SK-N-SH (cell line): ENCODE data around the gene EVA1B. TPM values are rescaled to one million over a fixed set of nuclear protein-coding genes. Genes with fewer than 3 reads are reported as not detected.

ENCODE experiments used
- CTCF ChIA-PET: fragments of 300-600, 350-600 bp; formaldehyde crosslinking; extraction: SDS; loops from one replicate; lab custom pipeline; 2021; lab: Yijun Ruan, JAX
- POLR2A ChIA-PET: fragments of 350-600 bp; sonication (Branson Sonifier 250); formaldehyde crosslinking; extraction: SDS; loops from one replicate; lab custom pipeline; 2020; ENCODE audit warnings: antibody characterized with exemption, inconsistent platforms; lab: Yijun Ruan, JAX
- DNase-seq: peaks from one replicate; pipeline ENCODE4 v3.0.0; 2012
- H2AFZ ChIP-seq: fragments of 200-600 bp; sonication (generic); 2 replicates; pipeline ENCODE4 v1.8.1; 2016; ENCODE audit warnings: antibody characterized with exemption, mild to moderate bottlenecking, low read depth
- H3F3A ChIP-seq: fragments of 200-600 bp; sonication (generic); replicated peaks from 2 replicates; pipeline ENCODE3; 2016; ENCODE audit warnings: antibody characterized with exemption, mild to moderate bottlenecking; ENCODE audit not compliant: insufficient read depth
- H3K27ac ChIP-seq, 2 experiments: fragments of 200-500 bp in 1 of 2; fragments of 200-600 bp in 1 of 2; sonication (Bioruptor generic) in 1 of 2; sonication (generic), shearing (Covaris generic) in 1 of 2; 2 replicates each; pipeline versions ENCODE4 v1.5.1 to v1.6.1; 2014 to 2016; ENCODE audit warnings: low read depth in 2 of 2, inconsistent platforms in 1 of 2, low read length in 1 of 2, mild to moderate bottlenecking in 1 of 2, mixed read lengths in 1 of 2
- H3K27me3 ChIP-seq: fragments of 200-600 bp; sonication (generic), shearing (Covaris generic); 2 replicates; pipeline ENCODE4 v1.6.1; 2016; ENCODE audit warnings: mixed run types; ENCODE audit not compliant: insufficient read depth
- H3K36me3 ChIP-seq, 2 experiments: fragments of 200-500 bp in 1 of 2; fragments of 200-600 bp in 1 of 2; sonication (Bioruptor generic) in 1 of 2; sonication (generic) in 1 of 2; replicated peaks in 1 of 2; 2 replicates each; pipeline versions ENCODE3 to v1.5.1; 2014 to 2016; ENCODE audit warnings: low read length in 1 of 2, mild to moderate bottlenecking in 1 of 2; ENCODE audit not compliant: insufficient read depth in 2 of 2, control insufficient read depth in 1 of 2
- H3K4me1 ChIP-seq, 2 experiments: fragments of 200-500 bp in 1 of 2; fragments of 200-600 bp in 1 of 2; sonication (Bioruptor generic) in 1 of 2; sonication (generic), shearing (Covaris generic) in 1 of 2; 2 replicates each; pipeline versions ENCODE4 v1.5.1 to v1.6.1; 2014 to 2016; ENCODE audit warnings: low read depth in 1 of 2, low read length in 1 of 2, mixed run types in 1 of 2; ENCODE audit not compliant: insufficient read depth in 2 of 2, control insufficient read depth in 1 of 2
- H3K4me2 ChIP-seq: fragments of 200-600 bp; sonication (generic), shearing (Covaris generic); 2 replicates; pipeline ENCODE4 v1.6.1; 2017; ENCODE audit warnings: mixed run types
- H3K4me3 ChIP-seq, 2 experiments: fragments of 200-500 bp in 1 of 2; fragments of 200-600 bp in 1 of 2; sonication (Bioruptor generic) in 1 of 2; sonication (generic), shearing (Covaris generic) in 1 of 2; 2 replicates each; pipeline versions ENCODE4 v1.5.1 to v1.8.1; 2014 to 2016; ENCODE audit warnings: low read depth in 2 of 2, inconsistent platforms in 1 of 2, low read length in 1 of 2, mild to moderate bottlenecking in 1 of 2, mixed read lengths in 1 of 2, moderate library complexity in 1 of 2
- H3K79me2 ChIP-seq: fragments of 200-600 bp; sonication (generic); 2 replicates; pipeline ENCODE4 v1.8.1; 2017; ENCODE audit warnings: mild to moderate bottlenecking; ENCODE audit not compliant: insufficient read depth
- H3K9ac ChIP-seq: fragments of 200-600 bp; sonication (generic); 2 replicates; pipeline ENCODE4 v1.6.1; 2017; ENCODE audit warnings: mixed run types
- H3K9me2 ChIP-seq: fragments of 200-600 bp; sonication (generic); 2 replicates; pipeline ENCODE4 v1.6.1; 2017; ENCODE audit warnings: mixed run types
- H3K9me3 ChIP-seq: fragments of 200-600 bp; sonication (generic); 2 replicates; pipeline ENCODE4 v1.6.1; 2017; ENCODE audit warnings: mixed run types, mild to moderate bottlenecking, moderate library complexity
- H4K20me1 ChIP-seq: fragments of 200-600 bp; sonication (generic); 2 replicates; pipeline ENCODE4 v1.6.1; 2017; ENCODE audit warnings: mild to moderate bottlenecking, mixed run types; ENCODE audit not compliant: insufficient read depth
- EP300 ChIP-seq, 2 experiments: IDR thresholded peaks; 2 replicates each; pipeline versions ENCODE4 v1.4.0 to v1.6.1; 2012; ENCODE audit warnings: borderline replicate concordance in 1 of 2, low read depth in 1 of 2, low read length in 1 of 2
- FOXM1 ChIP-seq: IDR thresholded peaks from 2 replicates; pipeline ENCODE4 v1.4.0; 2012; ENCODE audit warnings: low read depth, mild to moderate bottlenecking
- GABPA ChIP-seq: IDR thresholded peaks from 2 replicates; pipeline ENCODE4 v1.4.0; 2012; ENCODE audit warnings: low read depth, mild to moderate bottlenecking
- JUND ChIP-seq: IDR thresholded peaks from 2 replicates; pipeline ENCODE4 v1.4.0; 2012
- MEF2A ChIP-seq: IDR thresholded peaks from 2 replicates; pipeline ENCODE4 v1.4.0; 2012; ENCODE audit warnings: low read depth, borderline replicate concordance
- NFIC ChIP-seq: IDR thresholded peaks from 2 replicates; pipeline ENCODE4 v1.4.0; 2012; ENCODE audit warnings: borderline replicate concordance
- RCOR1 ChIP-seq: fragments of 150-350 bp; IDR thresholded peaks from 2 replicates; pipeline ENCODE4 v1.6.1; 2017; ENCODE audit warnings: antibody characterized with exemption, low read length
- RFX5 ChIP-seq: IDR thresholded peaks from 2 replicates; pipeline ENCODE4 v1.6.1; 2012; ENCODE audit warnings: mild to moderate bottlenecking, improper control_type of control experiment, low read length
- SIN3A ChIP-seq: IDR thresholded peaks from 2 replicates; pipeline ENCODE4 v1.6.1; 2012; ENCODE audit warnings: low read depth, mild to moderate bottlenecking, low read length, moderate library complexity, borderline replicate concordance
- SMC3 ChIP-seq: IDR thresholded peaks from 2 replicates; pipeline ENCODE4 v1.6.1; 2012; ENCODE audit warnings: low read depth, low read length, improper control_type of control experiment
- TAF1 ChIP-seq: IDR thresholded peaks from 2 replicates; pipeline ENCODE4 v1.6.1; 2012; ENCODE audit warnings: low read depth, mild to moderate bottlenecking, low read length, moderate library complexity, borderline replicate concordance
- TEAD4 ChIP-seq: IDR thresholded peaks from 2 replicates; pipeline ENCODE4 v1.4.0; 2012; ENCODE audit warnings: mild to moderate bottlenecking, borderline replicate concordance; ENCODE audit not compliant: insufficient read depth
- YY1 ChIP-seq: IDR thresholded peaks from 2 replicates; pipeline ENCODE4 v1.4.0; 2012; ENCODE audit warnings: low read depth, mild to moderate bottlenecking
- WGBS: methylation state at CpG from one replicate; pipeline ENCODE4 v1.1.6; 2017; ENCODE audit warnings: low lambda C conversion rate; 5-methylcytosine and 5-hydroxymethylcytosine counted together
- polyA plus RNA-seq, 3 experiments: library from polyadenylated mRNA; depleted of rRNA; stranded (reverse); fragments of >200 nt; gene quantifications; 2 replicates each; pipeline ENCODE4 v1.2.3, GENCODE V29; 2012
- TF ChIP-seq, protein P1 (sequence below): fragments of 200-600 bp; sonication (generic); IDR thresholded peaks from 2 replicates; pipeline ENCODE4 v1.6.1; 2017; ENCODE audit warnings: antibody characterized with exemption, mild to moderate bottlenecking, moderate library complexity
- TF ChIP-seq, protein P2 (sequence below): fragments of 150-350 bp; IDR thresholded peaks from 2 replicates; pipeline ENCODE4 v1.6.1; 2016; ENCODE audit warnings: mild to moderate bottlenecking, low read depth, low read length
- TF ChIP-seq, protein P3 (sequence below): IDR thresholded peaks from 2 replicates; pipeline ENCODE4; 2012
- TF ChIP-seq, protein P4 (sequence below): IDR thresholded peaks from 2 replicates; pipeline ENCODE4 v1.6.1; 2012; ENCODE audit warnings: mild to moderate bottlenecking, low read depth, low read length, moderate library complexity
- TF ChIP-seq, protein P5 (sequence below): fragments of 150-350 bp; IDR thresholded peaks from 2 replicates; pipeline ENCODE4 v1.6.1; 2017; ENCODE audit warnings: antibody characterized with exemption, low read length, low read depth, borderline replicate concordance

EVA1B gene
- polyA plus RNA-seq, 1 of the 3 experiments (the other 2 are of a cell fraction): 38.9 TPM

DNA sequence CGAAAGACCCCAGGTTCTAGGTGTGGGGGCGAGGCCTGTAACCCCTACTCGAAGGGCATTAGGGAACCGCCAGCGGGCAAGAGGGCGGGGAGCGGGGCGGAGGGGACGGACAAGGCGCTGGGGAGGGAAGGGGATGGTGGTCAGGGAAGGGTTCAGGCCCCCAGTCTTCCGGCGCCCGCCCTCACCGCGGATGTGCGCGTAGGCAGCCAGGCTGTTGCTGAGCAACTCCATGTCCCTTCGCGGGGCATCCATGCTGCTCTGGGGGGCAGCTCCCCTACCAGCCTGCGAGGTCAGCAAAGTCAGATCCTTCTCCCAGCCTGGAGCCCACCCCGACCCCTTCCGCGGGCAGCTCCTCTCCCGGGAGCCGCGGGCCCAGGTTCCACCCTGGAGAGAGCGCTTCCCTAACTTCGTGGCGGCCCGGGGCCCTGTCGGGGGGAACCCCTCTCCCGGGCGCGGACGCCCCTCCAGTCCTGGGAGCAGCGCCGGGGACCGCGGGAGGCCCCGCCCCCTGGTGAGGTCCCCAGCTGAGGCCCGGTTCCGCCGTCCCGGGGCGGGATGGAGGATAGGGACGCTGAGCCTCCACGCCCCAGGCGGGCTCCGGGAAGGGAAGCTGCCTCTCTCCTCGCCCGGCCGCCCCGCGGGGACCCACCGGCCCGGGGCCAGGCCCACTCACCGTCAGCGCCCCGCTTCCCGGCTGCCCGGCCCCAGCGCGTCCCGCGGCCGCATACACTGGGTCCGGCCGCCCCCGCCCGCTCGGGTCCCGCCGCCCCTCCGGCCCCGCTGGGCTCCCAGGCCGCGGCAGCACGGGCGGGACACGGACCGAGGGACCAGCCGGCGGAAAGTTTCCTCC lies 434 bp downstream of the EVA1B start:
- 0 out of 2 replicates have a peak, but pooled peaks cover 3% of the 10 kb centered on the region for H4K20me1 ChIP-seq
- no peaks in the 10 kb centered on the region for H3K9me2 ChIP-seq
- ChIA-PET CTCF (interaction anchor here (0.5 to 5.7 kb wide), 11 partner anchors 16 to 173 kb away, joined by 3 to 29 read pairs (median 5); partner anchors contain the start of gene TRAPPC3), POLR2A (interaction anchor here (1.1 to 1.2 kb wide), 2 partner anchors 16 to 43 kb away, joined by 3 to 4 read pairs; partner anchors contain the start of gene SH3D21)
- no peaks in the 10 kb centered on the region for H3K9me3 ChIP-seq
- H3K27me3 ChIP-seq: no peaks in the 10 kb centered on the region
- H3K36me3 ChIP-seq: peaks cover 0 to 6% of the 10 kb centered on the region in 2 experiments
- H3K4me1 ChIP-seq: peaks cover 9 to 24% of the 10 kb centered on the region in 2 experiments; a peak in 1 of 4 replicates
- no peak overlapping the region for H2AFZ ChIP-seq
- DNase-seq: peak; percentile 81
- H3K4me3 ChIP-seq: peak overlapping the region; percentile 78
- H3K27ac ChIP-seq: peak overlapping the region; percentile 47 to 70; a peak in 3 of 4 replicates
- H3K9ac ChIP-seq: peak overlapping the region; percentile 83
- no peak for TF ChIP-seq GABPA
- no peak for TF ChIP-seq JUND
- no peak for TF ChIP-seq FOXM1
- TF ChIP-seq, protein P1, sequence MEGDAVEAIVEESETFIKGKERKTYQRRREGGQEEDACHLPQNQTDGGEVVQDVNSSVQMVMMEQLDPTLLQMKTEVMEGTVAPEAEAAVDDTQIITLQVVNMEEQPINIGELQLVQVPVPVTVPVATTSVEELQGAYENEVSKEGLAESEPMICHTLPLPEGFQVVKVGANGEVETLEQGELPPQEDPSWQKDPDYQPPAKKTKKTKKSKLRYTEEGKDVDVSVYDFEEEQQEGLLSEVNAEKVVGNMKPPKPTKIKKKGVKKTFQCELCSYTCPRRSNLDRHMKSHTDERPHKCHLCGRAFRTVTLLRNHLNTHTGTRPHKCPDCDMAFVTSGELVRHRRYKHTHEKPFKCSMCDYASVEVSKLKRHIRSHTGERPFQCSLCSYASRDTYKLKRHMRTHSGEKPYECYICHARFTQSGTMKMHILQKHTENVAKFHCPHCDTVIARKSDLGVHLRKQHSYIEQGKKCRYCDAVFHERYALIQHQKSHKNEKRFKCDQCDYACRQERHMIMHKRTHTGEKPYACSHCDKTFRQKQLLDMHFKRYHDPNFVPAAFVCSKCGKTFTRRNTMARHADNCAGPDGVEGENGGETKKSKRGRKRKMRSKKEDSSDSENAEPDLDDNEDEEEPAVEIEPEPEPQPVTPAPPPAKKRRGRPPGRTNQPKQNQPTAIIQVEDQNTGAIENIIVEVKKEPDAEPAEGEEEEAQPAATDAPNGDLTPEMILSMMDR: no peak
- TF ChIP-seq TAF1: no peak
- no peak for TF ChIP-seq TEAD4
- no peak for TF ChIP-seq MEF2A
- TF ChIP-seq SMC3: no peak
- TF ChIP-seq, protein P2, sequence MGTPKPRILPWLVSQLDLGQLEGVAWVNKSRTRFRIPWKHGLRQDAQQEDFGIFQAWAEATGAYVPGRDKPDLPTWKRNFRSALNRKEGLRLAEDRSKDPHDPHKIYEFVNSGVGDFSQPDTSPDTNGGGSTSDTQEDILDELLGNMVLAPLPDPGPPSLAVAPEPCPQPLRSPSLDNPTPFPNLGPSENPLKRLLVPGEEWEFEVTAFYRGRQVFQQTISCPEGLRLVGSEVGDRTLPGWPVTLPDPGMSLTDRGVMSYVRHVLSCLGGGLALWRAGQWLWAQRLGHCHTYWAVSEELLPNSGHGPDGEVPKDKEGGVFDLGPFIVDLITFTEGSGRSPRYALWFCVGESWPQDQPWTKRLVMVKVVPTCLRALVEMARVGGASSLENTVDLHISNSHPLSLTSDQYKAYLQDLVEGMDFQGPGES: no peak
- no peak for TF ChIP-seq NFIC
- TF ChIP-seq, protein P3, sequence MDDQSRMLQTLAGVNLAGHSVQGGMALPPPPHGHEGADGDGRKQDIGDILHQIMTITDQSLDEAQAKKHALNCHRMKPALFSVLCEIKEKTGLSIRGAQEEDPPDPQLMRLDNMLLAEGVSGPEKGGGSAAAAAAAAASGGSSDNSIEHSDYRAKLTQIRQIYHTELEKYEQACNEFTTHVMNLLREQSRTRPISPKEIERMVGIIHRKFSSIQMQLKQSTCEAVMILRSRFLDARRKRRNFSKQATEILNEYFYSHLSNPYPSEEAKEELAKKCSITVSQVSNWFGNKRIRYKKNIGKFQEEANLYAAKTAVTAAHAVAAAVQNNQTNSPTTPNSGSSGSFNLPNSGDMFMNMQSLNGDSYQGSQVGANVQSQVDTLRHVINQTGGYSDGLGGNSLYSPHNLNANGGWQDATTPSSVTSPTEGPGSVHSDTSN: no peak
- TF ChIP-seq, protein P4, sequence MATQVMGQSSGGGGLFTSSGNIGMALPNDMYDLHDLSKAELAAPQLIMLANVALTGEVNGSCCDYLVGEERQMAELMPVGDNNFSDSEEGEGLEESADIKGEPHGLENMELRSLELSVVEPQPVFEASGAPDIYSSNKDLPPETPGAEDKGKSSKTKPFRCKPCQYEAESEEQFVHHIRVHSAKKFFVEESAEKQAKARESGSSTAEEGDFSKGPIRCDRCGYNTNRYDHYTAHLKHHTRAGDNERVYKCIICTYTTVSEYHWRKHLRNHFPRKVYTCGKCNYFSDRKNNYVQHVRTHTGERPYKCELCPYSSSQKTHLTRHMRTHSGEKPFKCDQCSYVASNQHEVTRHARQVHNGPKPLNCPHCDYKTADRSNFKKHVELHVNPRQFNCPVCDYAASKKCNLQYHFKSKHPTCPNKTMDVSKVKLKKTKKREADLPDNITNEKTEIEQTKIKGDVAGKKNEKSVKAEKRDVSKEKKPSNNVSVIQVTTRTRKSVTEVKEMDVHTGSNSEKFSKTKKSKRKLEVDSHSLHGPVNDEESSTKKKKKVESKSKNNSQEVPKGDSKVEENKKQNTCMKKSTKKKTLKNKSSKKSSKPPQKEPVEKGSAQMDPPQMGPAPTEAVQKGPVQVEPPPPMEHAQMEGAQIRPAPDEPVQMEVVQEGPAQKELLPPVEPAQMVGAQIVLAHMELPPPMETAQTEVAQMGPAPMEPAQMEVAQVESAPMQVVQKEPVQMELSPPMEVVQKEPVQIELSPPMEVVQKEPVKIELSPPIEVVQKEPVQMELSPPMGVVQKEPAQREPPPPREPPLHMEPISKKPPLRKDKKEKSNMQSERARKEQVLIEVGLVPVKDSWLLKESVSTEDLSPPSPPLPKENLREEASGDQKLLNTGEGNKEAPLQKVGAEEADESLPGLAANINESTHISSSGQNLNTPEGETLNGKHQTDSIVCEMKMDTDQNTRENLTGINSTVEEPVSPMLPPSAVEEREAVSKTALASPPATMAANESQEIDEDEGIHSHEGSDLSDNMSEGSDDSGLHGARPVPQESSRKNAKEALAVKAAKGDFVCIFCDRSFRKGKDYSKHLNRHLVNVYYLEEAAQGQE: no peak
- no peak for TF ChIP-seq RFX5
- TF ChIP-seq YY1: no peak
- TF ChIP-seq SIN3A: no peak
- TF ChIP-seq EP300 (IDR thresholded peaks at IDR 0.05; ENCODE audit: borderline replicate concordance in 1 of 2, low read depth in 1 of 2, low read length in 1 of 2): no peak
- TF ChIP-seq, protein P5, sequence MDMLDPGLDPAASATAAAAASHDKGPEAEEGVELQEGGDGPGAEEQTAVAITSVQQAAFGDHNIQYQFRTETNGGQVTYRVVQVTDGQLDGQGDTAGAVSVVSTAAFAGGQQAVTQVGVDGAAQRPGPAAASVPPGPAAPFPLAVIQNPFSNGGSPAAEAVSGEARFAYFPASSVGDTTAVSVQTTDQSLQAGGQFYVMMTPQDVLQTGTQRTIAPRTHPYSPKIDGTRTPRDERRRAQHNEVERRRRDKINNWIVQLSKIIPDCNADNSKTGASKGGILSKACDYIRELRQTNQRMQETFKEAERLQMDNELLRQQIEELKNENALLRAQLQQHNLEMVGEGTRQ: no peak
- TF ChIP-seq RCOR1: no peak
- WGBS: 87% methylated on average over 17 of the region's 83 CpGs
- peaks cover 5% of the 10 kb centered on the region for H3F3A ChIP-seq
- peaks cover 18% of the 10 kb centered on the region; the same call in 1 of the 2 replicates for H3K79me2 ChIP-seq
- H3K4me2 ChIP-seq: peak overlapping the region; percentile 90
